ENCODE measurements around the gene SDK1.

The SDK1 gene

DNA sequence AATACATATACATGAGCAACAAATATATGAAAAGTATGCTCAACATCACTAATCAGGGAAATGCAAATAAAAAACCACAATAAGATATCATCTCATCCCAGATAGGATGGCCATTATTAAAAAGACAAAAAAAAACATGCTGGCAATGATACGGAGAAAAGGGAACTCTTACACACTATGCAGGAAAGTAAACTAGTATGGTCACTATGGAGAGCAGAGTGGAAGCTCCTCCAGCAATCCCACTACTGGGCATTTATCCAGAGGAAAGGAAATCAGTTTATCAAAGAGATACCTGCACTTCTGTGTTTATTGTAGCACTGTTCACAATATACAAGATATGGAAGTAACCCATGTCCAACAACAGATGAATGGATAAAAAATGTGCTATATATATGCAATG, 217.5 kb downstream of the SDK1 start:
- in situ Hi-C loops (cut with HindIII; ENCODE audit: low sequenced_read_pairs), result no loop called here
- DNase-seq (ENCODE audit: low read depth, low spot score), result no peak
- TF ChIP-seq, protein P1, sequence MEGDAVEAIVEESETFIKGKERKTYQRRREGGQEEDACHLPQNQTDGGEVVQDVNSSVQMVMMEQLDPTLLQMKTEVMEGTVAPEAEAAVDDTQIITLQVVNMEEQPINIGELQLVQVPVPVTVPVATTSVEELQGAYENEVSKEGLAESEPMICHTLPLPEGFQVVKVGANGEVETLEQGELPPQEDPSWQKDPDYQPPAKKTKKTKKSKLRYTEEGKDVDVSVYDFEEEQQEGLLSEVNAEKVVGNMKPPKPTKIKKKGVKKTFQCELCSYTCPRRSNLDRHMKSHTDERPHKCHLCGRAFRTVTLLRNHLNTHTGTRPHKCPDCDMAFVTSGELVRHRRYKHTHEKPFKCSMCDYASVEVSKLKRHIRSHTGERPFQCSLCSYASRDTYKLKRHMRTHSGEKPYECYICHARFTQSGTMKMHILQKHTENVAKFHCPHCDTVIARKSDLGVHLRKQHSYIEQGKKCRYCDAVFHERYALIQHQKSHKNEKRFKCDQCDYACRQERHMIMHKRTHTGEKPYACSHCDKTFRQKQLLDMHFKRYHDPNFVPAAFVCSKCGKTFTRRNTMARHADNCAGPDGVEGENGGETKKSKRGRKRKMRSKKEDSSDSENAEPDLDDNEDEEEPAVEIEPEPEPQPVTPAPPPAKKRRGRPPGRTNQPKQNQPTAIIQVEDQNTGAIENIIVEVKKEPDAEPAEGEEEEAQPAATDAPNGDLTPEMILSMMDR (IDR thresholded peaks at IDR 0.05; ENCODE audit: low read depth, low read length), result no peak
- no peak overlapping the region for H3K4me3 ChIP-seq (ENCODE audit: low read depth, low read length)

DNA sequence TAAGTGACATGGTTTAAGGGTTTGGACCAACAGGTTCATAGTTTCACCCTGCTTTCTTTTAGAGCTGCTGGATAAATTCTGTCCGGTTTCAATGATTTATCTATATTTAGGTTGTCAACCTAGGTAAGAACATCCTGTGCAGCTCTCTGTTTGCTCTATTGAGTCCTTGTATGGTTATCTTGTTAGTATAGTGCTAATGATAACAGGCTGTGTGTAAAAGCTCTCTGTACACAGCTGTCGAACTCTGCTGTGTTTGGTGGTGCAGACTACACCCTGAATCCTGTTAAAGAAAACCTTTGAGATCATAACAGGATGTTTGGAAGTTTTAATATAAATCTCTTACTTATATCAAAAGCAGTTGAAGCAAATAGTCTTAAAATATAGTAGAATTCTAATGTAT, 219.2 kb downstream of the SDK1 start:
- no peak overlapping the region for H3K4me3 ChIP-seq (ENCODE audit: low read depth, low read length)
- TF ChIP-seq, protein P1 (IDR thresholded peaks at IDR 0.05; ENCODE audit: low read depth, low read length), result no peak
- no peak for DNase-seq (ENCODE audit: low read depth, low spot score)
- in situ Hi-C loops (cut with HindIII; ENCODE audit: low sequenced_read_pairs), result no loop called here

DNA sequence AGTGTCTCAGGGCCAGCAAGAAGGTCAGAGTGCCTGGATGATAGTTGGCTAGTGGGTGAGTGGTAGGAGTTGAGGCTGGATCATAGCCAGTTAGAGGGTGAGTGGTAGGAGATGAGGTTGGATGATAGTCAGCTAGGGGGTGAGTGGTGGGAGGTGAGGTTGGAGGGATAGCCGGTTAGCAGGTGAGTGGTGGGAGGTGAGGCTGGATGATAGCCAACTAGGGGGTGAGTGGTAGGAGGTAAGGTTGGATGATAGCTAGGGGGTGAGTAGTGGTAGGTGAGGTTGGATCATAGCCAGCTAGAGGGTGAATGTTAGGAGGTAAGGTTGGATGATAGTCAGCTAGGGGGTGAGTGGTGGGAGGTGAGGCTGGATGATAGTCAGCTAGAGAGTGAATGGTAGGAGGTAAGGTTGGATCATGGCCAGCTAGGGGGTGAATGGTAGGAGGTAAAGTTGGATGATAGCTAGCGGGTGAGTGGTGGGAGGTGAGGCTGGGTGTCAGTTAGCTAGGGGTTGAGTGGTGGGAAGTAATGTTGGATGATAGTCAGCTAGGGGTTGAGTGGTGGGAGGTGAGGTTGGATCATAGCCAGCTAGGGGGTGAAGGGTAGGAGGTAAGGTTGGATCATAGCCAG, 226.6 kb downstream of the SDK1 start:
- in situ Hi-C loops (cut with HindIII; ENCODE audit: low sequenced_read_pairs), result no loop called here

DNA sequence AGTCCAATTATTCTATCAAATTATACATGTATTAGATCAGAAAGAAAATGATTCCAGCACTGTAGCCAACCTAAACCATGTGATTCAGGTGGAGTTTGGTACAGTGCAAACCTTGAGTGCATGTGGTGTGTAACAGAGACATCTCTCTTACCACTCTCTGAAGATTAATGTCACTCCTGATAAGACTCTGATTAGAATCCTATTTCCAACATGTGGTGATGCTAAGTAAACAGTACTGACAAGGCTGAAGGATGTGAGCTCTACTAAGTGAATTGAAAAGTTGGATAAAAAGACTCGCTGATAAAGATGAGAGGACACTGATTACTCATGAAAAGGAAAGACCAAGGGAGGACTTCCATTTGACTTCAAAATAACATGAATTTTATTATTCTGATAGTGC, 232.0 kb downstream of the SDK1 start:
- TF ChIP-seq, protein P1 (IDR thresholded peaks at IDR 0.05; ENCODE audit: low read depth, low read length), result no peak
- no peak for DNase-seq (ENCODE audit: low read depth, low spot score)
- in situ Hi-C loops (cut with HindIII; ENCODE audit: low sequenced_read_pairs), result no loop called here

More for the DNA sequence above, 226.6 kb downstream of the SDK1 start:
- no peak for DNase-seq (ENCODE audit: low read depth, low spot score)
- TF ChIP-seq, protein P1 (IDR thresholded peaks at IDR 0.05; ENCODE audit: low read depth, low read length), result no peak
- H3K4me3 ChIP-seq (ENCODE audit: low read depth, low read length), result no peak overlapping the region

DNA sequence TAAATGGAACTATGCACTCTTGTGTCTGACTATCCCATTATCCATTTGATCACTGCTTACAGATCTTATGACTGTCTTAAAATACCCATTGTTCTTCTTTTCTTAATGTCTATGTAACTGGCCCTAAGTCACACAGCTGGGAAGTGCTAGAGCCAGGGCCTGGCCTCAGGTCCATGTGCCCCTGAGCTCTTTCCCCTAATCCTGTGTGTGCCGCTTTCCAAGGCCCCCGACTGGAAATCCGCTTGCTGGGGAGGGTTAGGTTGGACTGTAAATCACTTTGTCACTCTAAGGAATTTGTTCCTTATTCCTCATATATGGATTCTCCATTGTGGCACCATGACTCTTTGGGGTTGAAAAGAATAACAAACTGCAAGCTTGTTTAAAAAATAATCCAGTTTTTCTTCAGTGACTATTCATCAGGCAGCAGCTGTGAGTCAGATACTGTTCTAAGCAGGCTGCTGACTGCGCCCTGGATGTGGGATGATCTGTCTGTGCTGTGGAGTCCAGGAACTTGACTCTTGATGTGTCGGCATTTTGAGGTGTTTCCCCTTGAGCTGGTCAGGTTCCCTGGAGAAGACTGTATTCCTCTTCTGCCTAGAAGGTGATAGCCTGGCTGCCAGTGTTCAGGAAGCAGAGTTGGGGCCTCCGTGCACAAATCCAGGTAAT, 236.3 kb downstream of the SDK1 start:
- in situ Hi-C loops (cut with HindIII; ENCODE audit: low sequenced_read_pairs), result no loop called here
- TF ChIP-seq, protein P1 (IDR thresholded peaks at IDR 0.05; ENCODE audit: low read depth, low read length), result no peak
- no peak overlapping the region for H3K4me3 ChIP-seq (ENCODE audit: low read depth, low read length)
- DNase-seq (ENCODE audit: low read depth, low spot score), result peak; percentile 68

More for the DNA sequence above, 232.0 kb downstream of the SDK1 start:
- H3K4me3 ChIP-seq (ENCODE audit: low read depth, low read length), result no peak overlapping the region

DNA sequence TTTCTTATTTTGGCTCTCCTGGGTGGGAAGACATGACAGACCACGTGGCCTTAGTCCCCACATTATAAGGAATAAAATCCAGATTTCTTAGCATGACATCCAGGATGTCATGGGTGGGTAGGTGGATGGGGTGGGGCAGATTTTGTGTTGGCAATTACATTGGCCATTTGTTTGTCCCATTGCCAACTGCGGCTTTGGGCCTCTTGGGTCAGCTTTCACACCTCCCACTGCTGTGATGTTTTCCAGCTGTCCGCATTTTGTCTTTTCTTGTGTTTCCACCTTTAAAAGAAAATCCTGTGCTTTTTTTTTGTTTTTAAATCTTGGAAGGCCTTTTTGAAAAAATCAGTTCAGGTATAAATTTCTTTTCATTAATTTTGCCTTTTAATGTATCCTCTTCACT, 237.0 kb downstream of the SDK1 start:
- TF ChIP-seq, protein P1 (IDR thresholded peaks at IDR 0.05; ENCODE audit: low read depth, low read length), result no peak
- in situ Hi-C loops (cut with HindIII; ENCODE audit: low sequenced_read_pairs), result no loop called here
- no peak for DNase-seq (ENCODE audit: low read depth, low spot score)
- H3K4me3 ChIP-seq (ENCODE audit: low read depth, low read length), result no peak overlapping the region

Data from astrocyte of the spinal cord (primary cell).